Measurements from ENCODE around the gene APRT.

The APRT gene

GRCh38 chr16:88784856-88785105 lies 26.9 kb downstream of the APRT start:
- TF ChIP-seq, protein P1, sequence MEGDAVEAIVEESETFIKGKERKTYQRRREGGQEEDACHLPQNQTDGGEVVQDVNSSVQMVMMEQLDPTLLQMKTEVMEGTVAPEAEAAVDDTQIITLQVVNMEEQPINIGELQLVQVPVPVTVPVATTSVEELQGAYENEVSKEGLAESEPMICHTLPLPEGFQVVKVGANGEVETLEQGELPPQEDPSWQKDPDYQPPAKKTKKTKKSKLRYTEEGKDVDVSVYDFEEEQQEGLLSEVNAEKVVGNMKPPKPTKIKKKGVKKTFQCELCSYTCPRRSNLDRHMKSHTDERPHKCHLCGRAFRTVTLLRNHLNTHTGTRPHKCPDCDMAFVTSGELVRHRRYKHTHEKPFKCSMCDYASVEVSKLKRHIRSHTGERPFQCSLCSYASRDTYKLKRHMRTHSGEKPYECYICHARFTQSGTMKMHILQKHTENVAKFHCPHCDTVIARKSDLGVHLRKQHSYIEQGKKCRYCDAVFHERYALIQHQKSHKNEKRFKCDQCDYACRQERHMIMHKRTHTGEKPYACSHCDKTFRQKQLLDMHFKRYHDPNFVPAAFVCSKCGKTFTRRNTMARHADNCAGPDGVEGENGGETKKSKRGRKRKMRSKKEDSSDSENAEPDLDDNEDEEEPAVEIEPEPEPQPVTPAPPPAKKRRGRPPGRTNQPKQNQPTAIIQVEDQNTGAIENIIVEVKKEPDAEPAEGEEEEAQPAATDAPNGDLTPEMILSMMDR (IDR thresholded peaks at IDR 0.05; ENCODE audit: low read depth, low read length): no peak
- no peak for DNase-seq (ENCODE audit: low read depth, low spot score)
- in situ Hi-C loops (cut with HindIII; ENCODE audit: low sequenced_read_pairs): no loop called here
- peak overlapping the region; percentile 61 for H3K4me3 ChIP-seq (ENCODE audit: low read depth, low read length)

DNA sequence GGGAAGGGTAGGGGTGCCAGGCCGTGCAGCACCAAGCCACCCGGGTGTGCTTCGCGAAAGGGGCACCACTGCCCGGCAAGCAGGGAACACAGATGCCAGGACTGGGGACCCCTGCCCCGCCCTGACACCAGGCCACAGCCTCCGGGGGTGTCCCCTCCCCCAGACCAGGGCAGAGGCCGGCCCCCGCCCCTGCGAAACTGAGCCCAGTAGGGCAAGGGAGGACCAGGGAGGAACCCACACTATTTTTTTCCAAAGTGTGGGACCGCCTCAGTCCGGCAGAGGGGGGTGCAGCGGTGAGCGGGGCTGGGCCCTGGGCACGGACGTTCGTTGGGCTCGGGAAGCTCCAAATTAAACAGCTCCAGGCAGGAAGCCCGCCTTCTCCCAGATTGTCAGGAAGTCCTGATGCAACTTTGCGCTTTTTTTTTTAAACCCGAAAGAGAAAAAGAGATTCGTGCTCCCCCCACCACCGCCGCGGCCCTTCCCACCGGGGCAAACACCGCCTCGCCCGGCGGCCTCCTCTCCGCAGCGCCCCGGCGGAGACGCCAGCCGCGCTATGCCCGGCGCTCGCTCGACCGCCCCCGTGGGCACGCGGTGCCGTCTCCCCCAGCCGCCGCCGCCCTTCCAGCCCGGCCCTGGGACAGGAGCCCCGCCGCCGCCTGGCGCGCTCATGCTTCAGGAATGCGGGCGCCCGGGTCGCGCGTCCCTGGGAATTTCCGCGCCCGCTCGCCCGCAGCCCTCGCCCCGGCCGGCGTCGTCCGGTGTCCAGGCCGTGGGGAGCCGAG lies 27.5 kb downstream of the APRT start:
- peak overlapping the region; percentile 61 for H3K4me3 ChIP-seq (ENCODE audit: low read depth, low read length)
- in situ Hi-C loops (cut with HindIII; ENCODE audit: low sequenced_read_pairs): no loop called here
- DNase-seq (ENCODE audit: low read depth, low spot score): peak; percentile 72
- TF ChIP-seq, protein P1 (IDR thresholded peaks at IDR 0.05; ENCODE audit: low read depth, low read length): peak; percentile 64

DNA sequence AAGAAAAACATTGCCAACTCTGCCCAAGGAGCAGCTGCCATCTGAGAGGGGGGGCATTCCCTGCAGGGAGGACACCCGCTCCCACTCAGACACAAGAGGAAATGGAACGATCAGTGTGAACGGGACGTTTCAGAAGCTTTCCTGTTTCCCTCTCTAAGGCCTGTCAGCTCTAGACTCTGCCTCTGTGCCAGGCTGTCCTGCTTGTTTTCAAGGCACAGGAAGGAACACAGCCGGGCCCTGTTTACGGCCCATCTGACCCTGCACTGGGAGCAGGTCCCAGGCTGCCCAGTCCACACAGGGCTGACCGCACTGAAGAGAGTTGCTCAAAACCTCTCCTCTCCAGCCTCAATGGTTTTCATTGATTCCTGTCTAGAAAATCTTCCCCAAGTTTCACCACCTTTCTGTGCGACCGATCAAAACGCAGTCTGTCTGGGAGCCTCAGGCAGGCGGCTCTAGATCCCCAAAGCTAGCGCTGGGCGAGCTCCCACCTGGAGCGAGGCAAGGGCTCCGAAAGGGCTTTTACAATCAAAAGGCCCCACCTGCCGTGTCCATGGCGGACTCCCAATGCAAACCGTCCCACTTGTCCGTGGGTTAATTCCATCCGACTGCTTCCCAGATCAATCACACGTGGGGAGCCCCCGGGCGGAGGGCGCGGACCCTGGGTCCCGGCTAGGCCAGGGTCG lies 28.2 kb downstream of the APRT start:
- in situ Hi-C loops (cut with HindIII; ENCODE audit: low sequenced_read_pairs): no loop called here
- DNase-seq (ENCODE audit: low read depth, low spot score): no peak
- TF ChIP-seq, protein P1 (IDR thresholded peaks at IDR 0.05; ENCODE audit: low read depth, low read length): no peak
- peak overlapping the region; percentile 61 for H3K4me3 ChIP-seq (ENCODE audit: low read depth, low read length)

DNA sequence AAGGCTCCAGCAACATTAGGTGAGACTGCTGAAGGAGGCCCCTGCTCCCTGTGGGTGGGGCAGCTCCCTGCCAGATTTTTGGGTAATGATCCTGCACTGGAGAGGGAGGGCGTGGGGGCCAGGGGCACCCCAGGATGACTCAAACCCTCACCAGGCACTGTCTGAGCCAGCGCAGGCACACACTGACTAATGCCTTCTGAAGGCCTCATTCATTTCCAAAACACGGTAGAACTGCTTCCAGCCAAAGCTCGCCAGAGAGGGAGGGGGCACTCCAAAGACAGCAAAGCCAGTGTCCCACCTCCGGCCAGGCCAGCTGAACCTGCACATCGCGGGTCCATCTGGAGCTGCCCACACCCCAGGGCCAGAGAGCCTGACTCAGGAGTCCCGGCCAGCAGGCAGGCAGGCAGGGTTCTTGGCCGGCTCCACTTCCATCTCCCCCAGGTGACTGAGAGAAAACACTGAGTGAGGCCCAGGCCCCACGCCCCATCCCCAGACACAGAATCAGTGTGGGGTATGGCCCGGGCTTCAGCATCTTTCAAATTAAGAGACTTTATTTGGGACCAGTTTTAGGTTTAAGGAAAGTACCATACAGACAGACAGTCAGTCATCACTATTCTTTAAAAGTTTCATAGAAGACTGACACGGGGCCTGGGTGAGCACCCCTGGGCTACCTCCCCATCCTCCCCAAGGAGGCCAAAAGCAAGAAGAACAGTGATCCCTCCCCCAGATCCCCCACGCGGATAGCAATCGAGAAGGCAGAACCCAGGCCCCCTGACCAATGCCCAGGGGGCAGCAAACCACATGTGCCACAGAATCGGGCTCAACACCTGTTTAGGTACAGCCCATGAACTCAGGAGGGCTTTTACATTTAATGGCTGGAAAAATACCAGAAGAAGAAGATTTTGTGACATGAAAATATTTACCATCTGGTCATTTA lies 29.0 kb downstream of the APRT start:
- in situ Hi-C loops (cut with HindIII; ENCODE audit: low sequenced_read_pairs): no loop called here
- TF ChIP-seq, protein P1 (IDR thresholded peaks at IDR 0.05; ENCODE audit: low read depth, low read length): no peak
- DNase-seq (ENCODE audit: low read depth, low spot score): peak; percentile 64
- peak overlapping the region; percentile 61 for H3K4me3 ChIP-seq (ENCODE audit: low read depth, low read length)

DNA sequence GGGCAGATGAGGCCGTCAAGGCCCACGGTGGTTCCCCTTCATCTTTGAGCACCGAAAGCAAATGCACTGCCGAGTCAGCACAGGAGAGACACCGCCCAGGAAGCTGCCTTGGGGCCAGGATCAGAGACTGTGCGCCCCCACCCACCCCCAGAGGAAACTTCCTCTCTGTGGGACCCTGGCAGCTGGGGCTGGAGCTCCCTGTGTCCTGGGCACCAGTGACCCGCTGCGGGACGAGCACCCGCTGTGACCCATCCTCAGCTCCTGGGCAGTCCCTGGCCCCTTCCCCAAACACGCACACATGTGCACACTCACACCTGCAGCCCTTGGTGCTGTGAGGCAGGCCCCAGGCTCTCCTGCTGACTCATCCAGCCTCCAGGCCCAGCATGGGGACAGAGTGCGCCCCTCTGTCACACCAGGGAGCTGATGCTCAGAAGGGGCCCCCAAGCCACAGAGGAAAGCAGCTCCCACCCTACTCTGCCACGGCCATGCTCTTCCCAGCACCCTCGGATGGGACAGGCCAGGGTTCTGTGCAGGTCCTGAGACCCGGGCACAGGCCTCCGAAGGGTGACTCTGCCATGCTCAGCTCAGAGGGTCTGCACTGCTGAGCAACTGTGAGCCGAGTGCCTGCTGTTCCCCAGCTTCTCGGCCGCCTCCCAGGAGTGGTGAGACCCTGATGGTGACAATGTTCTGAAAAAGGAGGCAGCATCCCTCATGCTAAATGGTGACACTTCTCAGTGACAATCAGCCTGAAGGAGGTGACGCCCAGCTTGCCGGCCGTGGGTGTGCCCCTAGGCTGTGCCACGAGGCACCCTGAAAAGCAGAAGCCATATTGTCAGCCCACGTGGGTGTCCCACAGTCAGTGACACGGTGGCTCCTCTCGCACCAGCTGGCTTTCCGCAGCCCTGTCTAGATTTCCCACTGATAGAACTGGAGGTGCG lies 30.3 kb downstream of the APRT start:
- no peak for DNase-seq (ENCODE audit: low read depth, low spot score)
- TF ChIP-seq, protein P1 (IDR thresholded peaks at IDR 0.05; ENCODE audit: low read depth, low read length): no peak
- in situ Hi-C loops (cut with HindIII; ENCODE audit: low sequenced_read_pairs): no loop called here
- H3K4me3 ChIP-seq (ENCODE audit: low read depth, low read length): no peak overlapping the region

Measured in astrocyte of the spinal cord (primary cell).